Caco-2 (cell line): ENCODE measurements around the gene TMEM263. TPM values are rescaled to one million over a fixed set of nuclear protein-coding genes. Genes with fewer than 3 reads are reported as not detected.

Experiments used
- BruUV-seq: library from RNA; stranded (reverse); fragments of 400-500 nt; replicated peaks from 2 replicates; lab custom pipeline; 2021; lab: Mats Ljungman, UMichigan
- CTCF ChIA-PET: fragments of 300-600 bp; sonication (Branson Sonifier 250); formaldehyde crosslinking; loops from one replicate; lab custom pipeline; 2022; ENCODE audit warnings: antibody characterized with exemption; lab: Charles Lee
- POLR2A ChIA-PET: fragments of 300-600 bp; sonication (Branson Sonifier 250); formaldehyde crosslinking; loops from one replicate; lab custom pipeline; 2022; ENCODE audit warnings: antibody characterized with exemption; lab: Charles Lee
- DNase-seq, 2 experiments: peaks; one replicate each; pipeline versions ENCODE4 v3.0.0 to v3.0.0-alpha.2; 2020 to 2022
- H3K27me3 ChIP-seq: replicated peaks from 2 replicates; pipeline ENCODE4 v1.6.0; 2011; ENCODE audit warnings: low read length; ENCODE audit not compliant: control insufficient read depth, insufficient read depth
- H3K36me3 ChIP-seq: 2 replicates; pipeline ENCODE4 v1.5.1; 2011; ENCODE audit warnings: low read length; ENCODE audit not compliant: control insufficient read depth, insufficient read depth
- H3K4me1 ChIP-seq: fragments of 250-450 bp; sonication (Bioruptor Pico); 2 replicates; pipeline ENCODE4 v1.5.1; 2020; ENCODE audit warnings: mild to moderate bottlenecking
- H3K4me3 ChIP-seq: 2 replicates; pipeline ENCODE4 v1.5.1; 2011; ENCODE audit warnings: low read depth, mild to moderate bottlenecking, control low read depth, low read length
- H3K9me3 ChIP-seq: fragments of 250-450 bp; sonication (Bioruptor Pico); 2 replicates; pipeline ENCODE4 v1.5.1; 2020; ENCODE audit warnings: mild to moderate bottlenecking, moderate library complexity
- H3K27ac Mint-ChIP-seq: one replicate; pipeline ENCODE4 v1.8.0; 2022; ENCODE audit warnings: mixed read lengths; ENCODE audit not compliant: unreplicated experiment
- H3K27me3 Mint-ChIP-seq: one replicate; pipeline ENCODE4 v1.8.0; 2022; ENCODE audit warnings: mixed read lengths; ENCODE audit not compliant: insufficient read depth, unreplicated experiment
- H3K36me3 Mint-ChIP-seq: one replicate; pipeline ENCODE4 v1.8.0; 2022; ENCODE audit warnings: mild to moderate bottlenecking, mixed read lengths; ENCODE audit not compliant: insufficient read depth, unreplicated experiment
- H3K4me1 Mint-ChIP-seq: one replicate; pipeline ENCODE4 v1.8.0; 2022; ENCODE audit warnings: low read depth, mixed read lengths; ENCODE audit not compliant: unreplicated experiment
- H3K4me3 Mint-ChIP-seq: one replicate; pipeline ENCODE4 v1.8.0; 2022; ENCODE audit warnings: mild to moderate bottlenecking, moderate library complexity, mixed read lengths; ENCODE audit not compliant: unreplicated experiment
- H3K9me3 Mint-ChIP-seq: one replicate; pipeline ENCODE4 v1.8.0; 2022; ENCODE audit warnings: mixed read lengths; ENCODE audit not compliant: unreplicated experiment
- CTCF ChIP-seq, 2 experiments: fragments of 200-600 bp in 1 of 2; IDR thresholded peaks; 1 replicate in 1 of 2; 2 replicates in 1 of 2; pipeline versions ENCODE4 v1.5.1 to v1.8.0; 2011 to 2022; ENCODE audit warnings: antibody characterized with exemption in 1 of 2, control low read depth in 1 of 2, inconsistent platforms in 1 of 2, low read depth in 1 of 2, low read length in 1 of 2, mild to moderate bottlenecking in 1 of 2, moderate library complexity in 1 of 2; ENCODE audit not compliant: insufficient read depth in 1 of 2, severe bottlenecking in 1 of 2, unreplicated experiment in 1 of 2
- intact Hi-C: fragments of 100-400 bp; cut with micrococcal nuclease; formaldehyde crosslinking; loops from one replicate; pipeline ENCODE4 v1.10.0; 2022; ENCODE audit not compliant: unreplicated experiment
- total RNA-seq: library from RNA; stranded (reverse); gene quantifications from 2 replicates; pipeline ENCODE4 v1.2.3, GENCODE V29; 2022

The TMEM263 gene
- total RNA-seq, 1 experiment from 2014 or later: 31.6 TPM

- Mint-ChIP-seq H3K4me1 (no peaks in the 10 kb centered on the region), H3K9me3 (no peaks in the 10 kb centered on the region), H3K27me3 (no peaks in the 10 kb centered on the region), H3K36me3 (no peaks in the 10 kb centered on the region), H3K4me3 (no peak overlapping the region), H3K27ac (no peak overlapping the region)
- no TSS peak for BruUV-seq
- intact Hi-C loops: no loop called here
- Histone ChIP-seq H3K9me3 (no peaks in the 10 kb centered on the region), H3K4me1 (no peaks in the 10 kb centered on the region), H3K4me3 (no peak overlapping the region), H3K36me3 (no peaks in the 10 kb centered on the region), H3K27me3 (no peaks in the 10 kb centered on the region)
- no peak for TF ChIP-seq CTCF (IDR thresholded peaks at IDR 0.05; ENCODE audit: insufficient read depth in 1 of 2, low read depth in 1 of 2, low read length in 1 of 2, severe bottlenecking in 1 of 2, unreplicated experiment in 1 of 2)
- DNase-seq: no peak
- POLR2A ChIA-PET: no interaction called here
- CTCF ChIA-PET: no interaction called here
Observed at GRCh38 chr12:106907846-106908245, 47.9 kb upstream of the TMEM263 start.

- Histone ChIP-seq H3K4me1 (no peaks in the 10 kb centered on the region), H3K4me3 (no peak overlapping the region), H3K9me3 (no peaks in the 10 kb centered on the region), H3K27me3 (no peaks in the 10 kb centered on the region), H3K36me3 (no peaks in the 10 kb centered on the region)
- Mint-ChIP-seq H3K4me3 (no peak overlapping the region), H3K27ac (no peak overlapping the region), H3K4me1 (no peaks in the 10 kb centered on the region), H3K36me3 (no peaks in the 10 kb centered on the region), H3K27me3 (no peaks in the 10 kb centered on the region), H3K9me3 (no peaks in the 10 kb centered on the region)
- no TSS peak for BruUV-seq
- intact Hi-C loops: no loop called here
- POLR2A ChIA-PET: no interaction called here
- TF ChIP-seq CTCF (IDR thresholded peaks at IDR 0.05; ENCODE audit: insufficient read depth in 1 of 2, low read depth in 1 of 2, low read length in 1 of 2, severe bottlenecking in 1 of 2, unreplicated experiment in 1 of 2): no peak
- DNase-seq: no peak
- CTCF ChIA-PET: no interaction called here
Observed at GRCh38 chr12:106908561-106908960, 47.1 kb upstream of the TMEM263 start.

- Mint-ChIP-seq H3K27me3 (no peaks in the 10 kb centered on the region), H3K4me3 (no peak overlapping the region), H3K4me1 (no peaks in the 10 kb centered on the region), H3K27ac (no peak overlapping the region), H3K9me3 (no peaks in the 10 kb centered on the region), H3K36me3 (no peaks in the 10 kb centered on the region)
- Histone ChIP-seq H3K4me1 (no peaks in the 10 kb centered on the region), H3K27me3 (no peaks in the 10 kb centered on the region), H3K9me3 (no peaks in the 10 kb centered on the region), H3K36me3 (no peaks in the 10 kb centered on the region), H3K4me3 (no peak overlapping the region)
- intact Hi-C loops: no loop called here
- DNase-seq: no peak
- no peak for TF ChIP-seq CTCF (IDR thresholded peaks at IDR 0.05; ENCODE audit: insufficient read depth in 1 of 2, low read depth in 1 of 2, low read length in 1 of 2, severe bottlenecking in 1 of 2, unreplicated experiment in 1 of 2)
- ChIA-PET CTCF (no interaction called here), POLR2A (no interaction called here)
- no TSS peak for BruUV-seq
Observed at GRCh38 chr12:106910202-106910601, 45.5 kb upstream of the TMEM263 start.
